ENCODE data around the gene PRDM16. TPM values are rescaled to one million over a fixed set of nuclear protein-coding genes. Genes with fewer than 3 reads are reported as not detected.

The PRDM16 gene
- polyA plus RNA-seq, 1 of the 3 experiments (the other 2 are of a cell fraction): not detected

DNA sequence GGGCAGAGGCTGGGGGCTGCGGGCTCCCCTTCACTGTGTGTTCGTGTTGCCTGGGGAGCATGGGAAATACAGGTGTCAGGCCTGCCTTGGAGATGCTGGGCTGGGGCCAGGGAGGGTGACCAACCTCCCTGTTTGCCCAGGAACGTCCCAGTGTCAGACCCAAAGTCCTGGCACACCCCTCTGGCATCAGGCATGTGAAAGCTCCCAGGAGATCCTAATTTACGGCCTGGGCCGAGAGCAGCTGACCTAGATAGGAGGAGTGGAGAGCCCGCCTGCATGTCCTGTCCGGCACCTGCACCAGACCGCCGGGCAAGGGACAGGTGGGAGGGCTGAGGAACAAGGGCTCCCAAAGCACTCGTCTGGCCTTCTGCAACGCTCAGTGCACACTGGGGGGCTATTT is 124.8 kb downstream of the PRDM16 start:
- Histone ChIP-seq H3K27me3 (ENCODE audit: insufficient read depth) (no peaks in the 10 kb centered on the region), H3K4me3 (ENCODE audit: low read depth in 2 of 2, low read length in 1 of 2) (no peak overlapping the region), H3K79me2 (ENCODE audit: insufficient read depth) (no peaks in the 10 kb centered on the region), H3K4me2 (no peak overlapping the region), H2AFZ (ENCODE audit: low read depth) (no peak overlapping the region), H3F3A (replicated peaks; ENCODE audit: insufficient read depth) (no peaks in the 10 kb centered on the region), H3K9me2 (no peaks in the 10 kb centered on the region), H3K27ac (ENCODE audit: low read depth in 2 of 2, low read length in 1 of 2) (no peak overlapping the region), H3K9ac (no peak overlapping the region), H3K4me1 (ENCODE audit: control insufficient read depth in 1 of 2, insufficient read depth in 2 of 2, low read depth in 1 of 2, low read length in 1 of 2) (peaks cover 0 to 6% of the 10 kb centered on the region in 2 experiments; a peak in 1 of 4 replicates), H3K36me3 (replicated peaks in 1 of 2; ENCODE audit: control insufficient read depth in 1 of 2, insufficient read depth in 2 of 2, low read length in 1 of 2) (no peaks in the 10 kb centered on the region), H4K20me1 (ENCODE audit: insufficient read depth) (no peaks in the 10 kb centered on the region), H3K9me3 (no peaks in the 10 kb centered on the region)
- WGBS (ENCODE audit: low lambda C conversion rate): 17% methylated on average over 1 of the region's 11 CpGs
- ChIA-PET CTCF (no interaction called here), POLR2A (no interaction called here)
- no peak for TF ChIP-seq SMC3 (IDR thresholded peaks at IDR 0.05; ENCODE audit: low read depth, low read length)
- TF ChIP-seq PBX3 (IDR thresholded peaks at IDR 0.05): no peak
- no peak for TF ChIP-seq MEF2A (IDR thresholded peaks at IDR 0.05; ENCODE audit: borderline replicate concordance, low read depth)
- TF ChIP-seq, protein P1, sequence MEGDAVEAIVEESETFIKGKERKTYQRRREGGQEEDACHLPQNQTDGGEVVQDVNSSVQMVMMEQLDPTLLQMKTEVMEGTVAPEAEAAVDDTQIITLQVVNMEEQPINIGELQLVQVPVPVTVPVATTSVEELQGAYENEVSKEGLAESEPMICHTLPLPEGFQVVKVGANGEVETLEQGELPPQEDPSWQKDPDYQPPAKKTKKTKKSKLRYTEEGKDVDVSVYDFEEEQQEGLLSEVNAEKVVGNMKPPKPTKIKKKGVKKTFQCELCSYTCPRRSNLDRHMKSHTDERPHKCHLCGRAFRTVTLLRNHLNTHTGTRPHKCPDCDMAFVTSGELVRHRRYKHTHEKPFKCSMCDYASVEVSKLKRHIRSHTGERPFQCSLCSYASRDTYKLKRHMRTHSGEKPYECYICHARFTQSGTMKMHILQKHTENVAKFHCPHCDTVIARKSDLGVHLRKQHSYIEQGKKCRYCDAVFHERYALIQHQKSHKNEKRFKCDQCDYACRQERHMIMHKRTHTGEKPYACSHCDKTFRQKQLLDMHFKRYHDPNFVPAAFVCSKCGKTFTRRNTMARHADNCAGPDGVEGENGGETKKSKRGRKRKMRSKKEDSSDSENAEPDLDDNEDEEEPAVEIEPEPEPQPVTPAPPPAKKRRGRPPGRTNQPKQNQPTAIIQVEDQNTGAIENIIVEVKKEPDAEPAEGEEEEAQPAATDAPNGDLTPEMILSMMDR (IDR thresholded peaks at IDR 0.05): no peak
- TF ChIP-seq, protein P2, sequence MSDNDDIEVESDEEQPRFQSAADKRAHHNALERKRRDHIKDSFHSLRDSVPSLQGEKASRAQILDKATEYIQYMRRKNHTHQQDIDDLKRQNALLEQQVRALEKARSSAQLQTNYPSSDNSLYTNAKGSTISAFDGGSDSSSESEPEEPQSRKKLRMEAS (IDR thresholded peaks at IDR 0.05; ENCODE audit: low read depth): no peak
- TF ChIP-seq GATA2 (CRISPR knock-in tag; IDR thresholded peaks at IDR 0.05): no peak
- no peak for TF ChIP-seq RXRA (IDR thresholded peaks at IDR 0.05; ENCODE audit: borderline replicate concordance, low read depth)
- TF ChIP-seq GABPA (IDR thresholded peaks at IDR 0.05; ENCODE audit: low read depth): no peak
- TF ChIP-seq ZBTB33 (IDR thresholded peaks at IDR 0.05; ENCODE audit: borderline replicate concordance, low read depth): no peak
- TF ChIP-seq, protein P3, sequence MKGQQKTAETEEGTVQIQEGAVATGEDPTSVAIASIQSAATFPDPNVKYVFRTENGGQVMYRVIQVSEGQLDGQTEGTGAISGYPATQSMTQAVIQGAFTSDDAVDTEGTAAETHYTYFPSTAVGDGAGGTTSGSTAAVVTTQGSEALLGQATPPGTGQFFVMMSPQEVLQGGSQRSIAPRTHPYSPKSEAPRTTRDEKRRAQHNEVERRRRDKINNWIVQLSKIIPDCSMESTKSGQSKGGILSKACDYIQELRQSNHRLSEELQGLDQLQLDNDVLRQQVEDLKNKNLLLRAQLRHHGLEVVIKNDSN (IDR thresholded peaks at IDR 0.05; ENCODE audit: borderline replicate concordance, low read depth): no peak
- no peak for TF ChIP-seq TEAD4 (IDR thresholded peaks at IDR 0.05; ENCODE audit: borderline replicate concordance, insufficient read depth)
- TF ChIP-seq RFX5 (IDR thresholded peaks at IDR 0.05; ENCODE audit: low read length): no peak
- no peak for TF ChIP-seq NRF1 (IDR thresholded peaks at IDR 0.05; ENCODE audit: low read depth, low read length)
- no peak for TF ChIP-seq NFIC (IDR thresholded peaks at IDR 0.05; ENCODE audit: borderline replicate concordance)
- no peak for TF ChIP-seq TCF12 (IDR thresholded peaks at IDR 0.05)
- no peak for TF ChIP-seq JUND (IDR thresholded peaks at IDR 0.05)
- no peak for TF ChIP-seq ELF1 (IDR thresholded peaks at IDR 0.05)
- no peak for TF ChIP-seq EP300 (IDR thresholded peaks at IDR 0.05; ENCODE audit: borderline replicate concordance in 1 of 2, low read depth in 1 of 2, low read length in 1 of 2)
- TF ChIP-seq POLR2AphosphoS5 (IDR thresholded peaks at IDR 0.05; ENCODE audit: low read depth, low read length): no peak
- no peak for TF ChIP-seq RCOR1 (IDR thresholded peaks at IDR 0.05; ENCODE audit: low read length)
- DNase-seq: no peak

Measured in SK-N-SH (cell line).